GM19035 (cell line): ENCODE results near the gene ZBTB16.

Experiments used
- ATAC-seq: cut with Tn5 transposase; IDR thresholded peaks from one replicate; pipeline ENCODE4 v1.9.1; 2021; ENCODE audit not compliant: unreplicated experiment

Gene ZBTB16

GRCh38 chr11:114272311-114272710 is 212.8 kb downstream of the ZBTB16 start:
- ATAC-seq, result no peak

- ATAC-seq, result no peak
Measured at GRCh38 chr11:114273071-114273470, 213.6 kb downstream of the ZBTB16 start.

- ATAC-seq, result no peak
Measured at GRCh38 chr11:114273890-114274635, 214.6 kb downstream of the ZBTB16 start.

GRCh38 chr11:114274637-114275036 is 215.1 kb downstream of the ZBTB16 start:
- ATAC-seq, result no peak

GRCh38 chr11:114275280-114275679 is 215.8 kb downstream of the ZBTB16 start:
- no peak for ATAC-seq

- ATAC-seq, result no peak
Measured at GRCh38 chr11:114276077-114276476, 216.6 kb downstream of the ZBTB16 start.

- no peak for ATAC-seq
Measured at GRCh38 chr11:114277637-114278341, 218.3 kb downstream of the ZBTB16 start.

- no peak for ATAC-seq
Measured at GRCh38 chr11:114278342-114279065, 219.0 kb downstream of the ZBTB16 start.

- ATAC-seq, result no peak
Measured at GRCh38 chr11:114279792-114280546, 220.5 kb downstream of the ZBTB16 start.

GRCh38 chr11:114280696-114281095 is 221.2 kb downstream of the ZBTB16 start:
- ATAC-seq, result no peak

GRCh38 chr11:114281388-114281956 is 222.0 kb downstream of the ZBTB16 start:
- no peak for ATAC-seq

- ATAC-seq, result no peak
Measured at GRCh38 chr11:114282488-114282887, 223.0 kb downstream of the ZBTB16 start.

GRCh38 chr11:114283422-114283821 is 223.9 kb downstream of the ZBTB16 start:
- no peak for ATAC-seq

GRCh38 chr11:114284021-114284420 is 224.5 kb downstream of the ZBTB16 start:
- no peak for ATAC-seq

- no peak for ATAC-seq
Measured at GRCh38 chr11:114284914-114285313, 225.4 kb downstream of the ZBTB16 start.

GRCh38 chr11:114285599-114285998 is 226.1 kb downstream of the ZBTB16 start:
- no peak for ATAC-seq

- ATAC-seq, result no peak
Measured at GRCh38 chr11:114286229-114286628, 226.7 kb downstream of the ZBTB16 start.

GRCh38 chr11:114287154-114287553 is 227.6 kb downstream of the ZBTB16 start:
- no peak for ATAC-seq

- ATAC-seq, result no peak
Measured at GRCh38 chr11:114288136-114288535, 228.6 kb downstream of the ZBTB16 start.

GRCh38 chr11:114289779-114290178 is 230.3 kb downstream of the ZBTB16 start:
- no peak for ATAC-seq
